Panc1 (cell line): Measurements from ENCODE around the gene CACNA1A. TPM values are rescaled to one million over a fixed set of nuclear protein-coding genes. Genes with fewer than 3 reads are reported as not detected.

Experiments used
- ATAC-seq: fragments of 200-7000 bp; cut with Tn5 transposase; 2 replicates; pipeline ENCODE4 v1.9.1; 2020; ENCODE audit warnings: mild to moderate bottlenecking, moderate library complexity
- BruUV-seq: library from RNA; stranded (reverse); fragments of 400-500 nt; replicated peaks from 2 replicates; lab custom pipeline; 2021; lab: Mats Ljungman, UMichigan
- CTCF ChIA-PET: fragments of 300-600 bp; sonication (Branson Sonifier 250); formaldehyde crosslinking; loops from one replicate; lab custom pipeline; 2022; ENCODE audit warnings: antibody characterized with exemption; lab: Charles Lee
- POLR2A ChIA-PET: fragments of 300-600 bp; sonication (Branson Sonifier 250); formaldehyde crosslinking; loops from one replicate; lab custom pipeline; 2022; ENCODE audit warnings: antibody characterized with exemption; lab: Charles Lee
- DNase-seq: peaks from one replicate; pipeline ENCODE4 v3.0.0-alpha.2; 2010; ENCODE audit warnings: low read depth, low spot score
- H3K27ac ChIP-seq: 2 replicates; pipeline ENCODE4 v1.5.1; 2011; ENCODE audit warnings: mild to moderate bottlenecking, low read length, inconsistent platforms
- H3K27me3 ChIP-seq: fragments of 200-500 bp; sonication (Bioruptor generic); 2 replicates; pipeline ENCODE4 v1.6.0; 2014; ENCODE audit warnings: low read length, inconsistent platforms; ENCODE audit not compliant: control insufficient read depth, insufficient read depth
- H3K36me3 ChIP-seq: fragments of 200-500 bp; sonication (Bioruptor generic); 2 replicates; pipeline ENCODE4 v1.5.1; 2014; ENCODE audit warnings: inconsistent platforms, mild to moderate bottlenecking, low read length, moderate library complexity; ENCODE audit not compliant: control insufficient read depth, insufficient read depth
- H3K4me1 ChIP-seq: 2 replicates; pipeline ENCODE4 v1.5.1; 2011; ENCODE audit warnings: inconsistent platforms, mild to moderate bottlenecking, low read length, moderate library complexity; ENCODE audit not compliant: control insufficient read depth, insufficient read depth
- H3K4me3 ChIP-seq, 2 experiments: 2 replicates each; pipeline ENCODE4 v1.5.1; 2011 to 2012; ENCODE audit warnings: low read depth in 2 of 2, low read length in 2 of 2, mild to moderate bottlenecking in 2 of 2, inconsistent platforms in 1 of 2, moderate library complexity in 1 of 2
- H3K9me3 ChIP-seq: fragments of 200-500 bp; sonication (Bioruptor generic); 2 replicates; pipeline ENCODE4 v1.5.1; 2014; ENCODE audit warnings: low read depth, mild to moderate bottlenecking, inconsistent platforms, low read length, moderate library complexity; ENCODE audit not compliant: control insufficient read depth, insufficient read depth
- CTCF ChIP-seq: fragments of 450-650 bp; IDR thresholded peaks from 2 replicates; pipeline ENCODE4 v1.5.1; 2017; ENCODE audit warnings: mild to moderate bottlenecking
- POLR2AphosphoS5 ChIP-seq: IDR thresholded peaks from 2 replicates; pipeline ENCODE4 v1.6.1; 2012; ENCODE audit warnings: mild to moderate bottlenecking, low read depth, low read length, moderate library complexity
- SIN3A ChIP-seq: IDR thresholded peaks from 2 replicates; pipeline ENCODE4 v1.6.1; 2012; ENCODE audit warnings: low read depth, mild to moderate bottlenecking, low read length, moderate library complexity, borderline replicate concordance; ENCODE audit not compliant: insufficient read depth
- TCF7L2 ChIP-seq: IDR thresholded peaks from 2 replicates; pipeline ENCODE4 v1.6.1; 2011; ENCODE audit warnings: mild to moderate bottlenecking, low read depth, low read length, inconsistent platforms
- in situ Hi-C: cut with HindIII; loops from 2 replicates; pipeline ENCODE4 v1.10.0; 2016; ENCODE audit warnings: low sequenced_read_pairs, low pct_unique_long_range_greater_than_20kb
- intact Hi-C: fragments of 100-400 bp; cut with micrococcal nuclease; formaldehyde crosslinking; loops from one replicate; pipeline ENCODE4 v1.10.0; 2022; ENCODE audit not compliant: unreplicated experiment
- total RNA-seq: library from RNA; stranded (reverse); gene quantifications from one replicate; pipeline ENCODE4 v1.2.1, GENCODE V29; 2021; ENCODE audit not compliant: unreplicated experiment
- TF ChIP-seq, protein P1 (sequence below), 2 experiments: IDR thresholded peaks; 2 replicates each; pipeline ENCODE4 v1.6.1; 2011 to 2012; ENCODE audit warnings: low read depth in 2 of 2, control low read depth in 1 of 2, low read length in 1 of 2, mild to moderate bottlenecking in 1 of 2, moderate library complexity in 1 of 2; ENCODE audit not compliant: insufficient read depth in 1 of 2

Gene CACNA1A
- total RNA-seq, 1 experiment from 2014 or later, result 0.51 TPM

GRCh38 chr19:13269348-13269747 is 236.9 kb downstream of the CACNA1A start:
- CTCF ChIA-PET, result no interaction called here
- Histone ChIP-seq H3K27me3 (no peaks in the 10 kb centered on the region), H3K4me3 (no peak overlapping the region), H3K27ac (no peak overlapping the region), H3K4me1 (no peaks in the 10 kb centered on the region), H3K9me3 (no peaks in the 10 kb centered on the region), H3K36me3 (no peaks in the 10 kb centered on the region)
- no TSS peak for BruUV-seq
- intact Hi-C loops, result no loop called here
- TF ChIP-seq TCF7L2, result no peak
- no peak for TF ChIP-seq SIN3A
- TF ChIP-seq CTCF, result no peak
- no peak for TF ChIP-seq POLR2AphosphoS5
- TF ChIP-seq, protein P1, sequence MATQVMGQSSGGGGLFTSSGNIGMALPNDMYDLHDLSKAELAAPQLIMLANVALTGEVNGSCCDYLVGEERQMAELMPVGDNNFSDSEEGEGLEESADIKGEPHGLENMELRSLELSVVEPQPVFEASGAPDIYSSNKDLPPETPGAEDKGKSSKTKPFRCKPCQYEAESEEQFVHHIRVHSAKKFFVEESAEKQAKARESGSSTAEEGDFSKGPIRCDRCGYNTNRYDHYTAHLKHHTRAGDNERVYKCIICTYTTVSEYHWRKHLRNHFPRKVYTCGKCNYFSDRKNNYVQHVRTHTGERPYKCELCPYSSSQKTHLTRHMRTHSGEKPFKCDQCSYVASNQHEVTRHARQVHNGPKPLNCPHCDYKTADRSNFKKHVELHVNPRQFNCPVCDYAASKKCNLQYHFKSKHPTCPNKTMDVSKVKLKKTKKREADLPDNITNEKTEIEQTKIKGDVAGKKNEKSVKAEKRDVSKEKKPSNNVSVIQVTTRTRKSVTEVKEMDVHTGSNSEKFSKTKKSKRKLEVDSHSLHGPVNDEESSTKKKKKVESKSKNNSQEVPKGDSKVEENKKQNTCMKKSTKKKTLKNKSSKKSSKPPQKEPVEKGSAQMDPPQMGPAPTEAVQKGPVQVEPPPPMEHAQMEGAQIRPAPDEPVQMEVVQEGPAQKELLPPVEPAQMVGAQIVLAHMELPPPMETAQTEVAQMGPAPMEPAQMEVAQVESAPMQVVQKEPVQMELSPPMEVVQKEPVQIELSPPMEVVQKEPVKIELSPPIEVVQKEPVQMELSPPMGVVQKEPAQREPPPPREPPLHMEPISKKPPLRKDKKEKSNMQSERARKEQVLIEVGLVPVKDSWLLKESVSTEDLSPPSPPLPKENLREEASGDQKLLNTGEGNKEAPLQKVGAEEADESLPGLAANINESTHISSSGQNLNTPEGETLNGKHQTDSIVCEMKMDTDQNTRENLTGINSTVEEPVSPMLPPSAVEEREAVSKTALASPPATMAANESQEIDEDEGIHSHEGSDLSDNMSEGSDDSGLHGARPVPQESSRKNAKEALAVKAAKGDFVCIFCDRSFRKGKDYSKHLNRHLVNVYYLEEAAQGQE (IDR thresholded peaks at IDR 0.05; ENCODE audit: insufficient read depth in 1 of 2, low read depth in 2 of 2, low read length in 1 of 2), result no peak
- no peak for ATAC-seq
- POLR2A ChIA-PET, result interaction anchor here (0.6 kb wide), 1 partner anchor 32 kb away, joined by 3 read pairs; no protein-coding TSS in a partner anchor
- no peak for DNase-seq
- in situ Hi-C loops, result no loop called here

DNA sequence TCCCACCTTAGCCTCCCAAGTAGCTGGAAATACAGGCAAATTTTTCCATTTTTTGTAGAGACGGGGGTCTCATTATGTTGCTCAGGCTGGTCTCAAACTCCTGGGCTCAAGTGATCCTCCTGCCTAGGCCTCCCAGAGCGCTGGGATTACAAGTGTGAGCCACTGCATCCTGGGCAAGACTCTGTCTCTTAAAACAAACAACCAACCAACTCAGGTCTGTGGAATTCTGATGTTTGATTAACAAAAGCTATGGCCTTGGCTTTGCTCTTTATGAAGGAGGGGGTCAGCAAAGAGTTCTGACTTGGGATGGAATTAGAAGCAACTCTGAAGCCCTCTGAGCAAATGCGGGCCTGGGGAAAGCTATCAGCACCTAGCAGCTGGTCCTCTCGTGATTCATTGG is 238.4 kb downstream of the CACNA1A start:
- Histone ChIP-seq H3K4me1 (no peaks in the 10 kb centered on the region), H3K27me3 (no peaks in the 10 kb centered on the region), H3K9me3 (no peaks in the 10 kb centered on the region), H3K36me3 (no peaks in the 10 kb centered on the region), H3K27ac (no peak overlapping the region), H3K4me3 (no peak overlapping the region)
- ChIA-PET CTCF (no interaction called here), POLR2A (no interaction called here)
- TF ChIP-seq TCF7L2 (no peak), CTCF (no peak), SIN3A (no peak), POLR2AphosphoS5 (no peak)
- TF ChIP-seq, protein P1 (IDR thresholded peaks at IDR 0.05; ENCODE audit: insufficient read depth in 1 of 2, low read depth in 2 of 2, low read length in 1 of 2), result no peak
- in situ Hi-C loops, result no loop called here
- intact Hi-C loops, result no loop called here
- BruUV-seq, result no TSS peak
- DNase-seq (no peak), ATAC-seq (no peak)
